Daoy (cell line): ENCODE results near the gene CASP3. TPM values are rescaled to one million over a fixed set of nuclear protein-coding genes. Genes with fewer than 3 reads are reported as not detected.
"Not testable (repeated sequence)": the region's sequence is repeated elsewhere in the genome, so short reads cannot be mapped to it uniquely, and the experiment has no call there.

Experiments
- DNase-seq: peaks from one replicate; pipeline ENCODE4 v3.0.0-alpha.2; 2015; ENCODE audit warnings: low read depth
- total RNA-seq: library from RNA; depleted of rRNA; stranded (reverse); fragments of >200 nt; shearing (Covaris generic); gene quantifications from 2 replicates; pipeline ENCODE4 v1.2.3, GENCODE V29; 2014

The CASP3 gene
- total RNA-seq, 1 experiment from 2014 or later: 61.4 TPM

DNA sequence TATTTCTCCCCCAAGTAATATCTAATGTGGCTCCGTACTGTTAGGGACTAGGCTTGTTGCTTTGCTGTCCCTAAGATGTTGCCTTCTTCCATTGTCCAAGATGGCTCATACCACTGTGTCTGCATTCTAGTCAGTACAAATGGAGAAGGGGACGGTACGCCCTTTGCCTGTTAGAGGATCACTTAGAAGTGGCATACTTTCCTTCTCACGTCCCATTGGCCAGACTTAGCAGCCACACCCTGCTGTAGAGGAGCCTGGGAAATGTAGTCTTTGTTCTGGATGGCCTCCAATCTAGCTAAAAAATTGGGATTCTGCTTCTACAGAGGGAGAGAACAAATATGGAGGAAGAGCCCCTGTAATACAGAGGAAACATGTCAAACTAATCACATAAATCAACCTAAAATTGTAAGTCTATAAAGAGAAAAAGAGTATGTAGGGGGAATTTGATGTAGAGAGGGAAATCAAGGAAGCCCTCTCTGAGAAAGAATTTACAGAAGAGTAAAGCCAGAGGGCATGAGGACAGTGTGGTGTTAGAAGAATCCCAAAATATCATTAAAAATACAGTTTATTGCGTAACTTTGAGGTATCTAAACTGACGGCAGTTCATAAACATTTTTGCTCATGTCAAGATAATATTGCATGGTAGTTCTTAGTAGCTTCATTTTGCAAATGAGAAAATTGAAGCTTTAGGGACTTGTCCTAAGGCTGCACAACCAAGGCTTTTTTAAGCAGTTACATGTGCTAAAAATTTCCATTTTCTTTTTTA, 15.4 kb upstream of the CASP3 start:
- no peak for DNase-seq

DNA sequence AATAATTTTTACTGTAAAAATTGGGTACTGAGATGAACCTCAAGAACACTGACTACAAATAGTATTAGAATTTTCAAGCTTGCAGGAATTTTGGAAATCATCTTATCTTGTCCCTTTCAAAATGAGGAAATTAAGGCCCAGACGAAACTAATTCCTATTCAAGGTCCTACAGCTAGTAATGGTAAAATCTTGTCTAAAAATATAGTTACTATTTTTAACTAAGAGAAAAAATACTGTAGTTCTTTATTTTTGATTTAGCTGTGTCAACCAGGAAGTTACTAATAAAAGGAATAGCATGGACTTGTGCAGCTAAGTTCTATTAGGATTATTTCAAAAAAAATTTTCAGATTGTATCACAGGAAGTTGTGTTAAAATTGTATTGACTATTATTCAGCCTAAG, 13.0 kb upstream of the CASP3 start:
- no peak for DNase-seq

DNA sequence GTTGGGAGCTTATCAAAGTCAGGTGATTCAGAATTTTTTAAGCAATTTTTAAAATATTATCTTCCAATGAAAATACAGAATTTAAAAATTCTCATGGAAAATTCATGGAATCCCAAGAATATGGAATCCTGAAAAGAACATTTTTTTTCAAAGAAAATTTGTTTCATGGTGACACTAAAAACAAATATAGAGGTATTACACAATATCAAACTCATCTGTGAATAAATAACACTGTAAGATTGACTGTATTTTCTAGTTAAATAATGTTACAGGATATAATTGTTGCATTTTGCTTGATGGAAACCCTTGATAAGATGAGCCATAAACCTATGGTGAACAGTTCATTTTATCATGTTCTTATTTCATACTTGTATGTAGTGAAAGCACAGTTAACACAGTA, 11.7 kb upstream of the CASP3 start:
- DNase-seq: no peak

DNA sequence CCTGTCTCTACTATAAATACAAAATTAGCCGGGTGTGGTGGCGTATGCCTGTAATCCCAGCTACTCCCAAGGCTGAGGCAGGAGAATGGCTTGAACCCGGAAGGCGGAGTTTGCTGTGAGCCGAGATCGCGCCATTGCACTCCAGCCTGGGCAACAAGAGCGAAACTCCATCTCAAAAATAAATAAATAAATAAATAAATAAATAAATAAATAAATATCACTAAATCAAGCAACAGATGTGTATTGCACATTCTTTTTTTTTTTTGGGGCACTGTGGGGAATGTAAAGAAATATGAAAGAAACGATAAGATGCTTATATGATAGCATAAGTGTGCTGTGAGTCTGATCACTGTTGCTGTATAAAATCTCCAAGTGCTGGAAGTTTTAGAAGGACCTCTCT, 8.6 kb upstream of the CASP3 start:
- not testable (repeated sequence) for DNase-seq

DNA sequence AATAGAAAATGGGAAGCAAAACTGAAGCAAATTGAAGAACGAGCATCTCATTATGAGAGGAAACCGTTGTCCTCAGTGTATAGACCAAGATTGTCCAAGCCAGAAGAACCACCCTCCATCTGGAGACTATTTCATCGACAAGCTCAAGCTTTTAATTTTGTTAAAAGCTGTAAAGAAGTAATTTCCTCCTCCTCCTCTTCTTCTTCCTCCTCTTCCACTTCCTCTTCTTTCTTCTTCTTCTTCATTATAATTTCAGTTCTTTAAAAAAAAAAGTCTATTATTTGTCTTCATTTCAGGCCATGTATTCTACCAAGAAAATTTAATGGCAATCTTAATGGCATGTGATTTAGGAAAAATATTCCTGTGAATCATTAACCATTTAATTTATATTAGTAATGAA, 7.9 kb upstream of the CASP3 start:
- DNase-seq: no peak

DNA sequence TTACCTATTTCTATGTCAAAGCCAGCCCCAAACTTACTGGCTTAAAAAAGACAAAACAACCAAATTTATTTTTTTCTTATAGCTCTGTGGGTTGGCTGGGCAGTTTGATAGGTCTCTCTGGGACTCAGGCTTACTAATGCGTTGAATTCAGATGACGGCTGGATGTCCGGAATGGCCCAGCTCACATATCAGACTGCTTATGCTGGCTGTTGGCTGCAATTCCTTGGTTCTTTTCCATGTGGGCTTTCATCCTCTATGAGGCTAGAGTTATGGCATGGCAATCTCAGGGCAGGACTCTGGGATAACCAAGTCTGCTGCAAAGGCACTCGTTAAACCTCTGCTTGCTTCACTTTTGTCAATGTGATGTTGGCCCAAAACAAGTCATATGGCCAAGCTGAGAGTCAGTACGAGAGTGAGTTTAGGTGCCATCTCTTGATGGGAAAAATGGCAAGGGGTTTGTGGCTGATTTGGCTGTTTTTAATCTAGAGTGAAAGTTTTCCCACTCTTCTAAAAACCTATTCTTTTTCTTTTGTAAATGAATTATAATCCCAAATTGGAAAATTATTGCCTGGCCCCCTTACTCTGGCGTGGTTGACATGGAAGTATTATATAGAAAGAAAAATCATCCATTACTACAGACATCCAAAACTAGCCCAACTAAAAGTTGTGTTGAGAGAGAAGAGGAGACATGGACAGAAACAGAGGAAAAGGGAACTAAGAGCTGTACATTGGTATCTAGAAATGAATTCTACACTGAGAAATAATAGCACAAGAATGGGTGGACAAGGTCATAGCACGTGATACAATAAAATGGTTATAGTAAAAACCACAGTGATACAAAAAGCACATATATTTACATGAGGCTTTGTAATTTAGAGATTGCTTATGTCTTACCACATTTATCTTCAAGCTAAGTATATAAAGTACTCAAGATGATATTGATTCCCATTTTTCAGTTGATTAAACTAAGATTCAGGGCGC, 6.9 kb upstream of the CASP3 start:
- DNase-seq: no peak

DNA sequence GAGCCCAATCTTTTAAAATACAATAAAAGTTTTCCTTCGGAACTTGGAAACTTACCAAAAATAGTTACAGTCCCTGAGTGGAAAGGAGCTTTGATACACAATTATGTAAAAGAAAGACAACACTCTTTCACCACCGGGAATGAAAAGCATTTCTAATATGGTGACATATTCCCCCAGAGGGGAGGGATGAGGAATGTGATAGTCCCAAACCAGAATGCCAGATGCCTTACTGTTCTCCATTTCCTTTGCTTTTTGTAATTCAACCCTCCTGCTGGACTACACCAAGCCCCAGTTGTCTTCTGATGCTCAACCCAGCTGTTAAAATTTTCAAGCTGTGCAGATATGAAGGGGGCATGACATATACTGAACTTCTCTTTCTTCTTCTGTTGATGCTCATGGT, 4.4 kb upstream of the CASP3 start:
- DNase-seq: peak; percentile 5

DNA sequence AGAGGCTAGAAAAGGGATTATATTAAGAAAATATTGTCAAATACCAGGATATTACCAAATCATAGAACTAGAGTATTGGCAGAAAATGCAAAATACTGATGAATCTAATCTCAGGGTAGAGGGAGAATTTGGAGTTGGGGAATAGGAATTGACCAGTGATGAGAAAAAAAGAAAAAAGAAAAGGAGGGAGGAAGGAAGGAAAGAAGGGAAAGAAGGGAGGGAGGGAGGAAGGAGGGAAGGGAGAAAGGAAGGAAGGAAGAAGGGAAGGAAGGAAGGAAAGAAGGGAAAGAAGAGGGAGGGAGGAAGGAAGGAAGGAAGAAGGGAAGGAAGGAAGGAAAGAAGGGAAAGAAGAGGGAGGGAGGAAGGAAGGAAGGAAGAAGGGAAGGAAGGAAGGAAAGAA, 3.4 kb upstream of the CASP3 start:
- not testable (repeated sequence) for DNase-seq

DNA sequence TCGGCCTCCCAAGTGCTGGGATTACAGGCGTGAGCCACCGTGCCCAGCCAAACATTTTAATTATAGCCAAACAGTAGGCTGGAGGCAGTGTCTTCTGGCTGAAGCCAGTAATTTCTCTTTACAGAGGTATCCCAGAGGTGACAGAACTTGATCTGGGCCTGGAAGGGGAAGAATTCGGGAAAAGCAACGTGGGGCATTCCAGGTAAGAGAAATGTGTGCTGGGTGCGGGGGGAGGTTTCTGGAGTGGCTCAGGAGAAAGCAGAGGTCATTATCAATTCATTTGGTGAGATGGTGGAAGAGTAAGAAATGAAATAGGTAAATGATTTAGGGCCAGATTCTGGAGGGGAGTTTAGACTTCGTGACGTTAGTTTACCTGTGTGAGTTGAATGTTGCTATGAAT, 2.7 kb upstream of the CASP3 start:
- no peak for DNase-seq

DNA sequence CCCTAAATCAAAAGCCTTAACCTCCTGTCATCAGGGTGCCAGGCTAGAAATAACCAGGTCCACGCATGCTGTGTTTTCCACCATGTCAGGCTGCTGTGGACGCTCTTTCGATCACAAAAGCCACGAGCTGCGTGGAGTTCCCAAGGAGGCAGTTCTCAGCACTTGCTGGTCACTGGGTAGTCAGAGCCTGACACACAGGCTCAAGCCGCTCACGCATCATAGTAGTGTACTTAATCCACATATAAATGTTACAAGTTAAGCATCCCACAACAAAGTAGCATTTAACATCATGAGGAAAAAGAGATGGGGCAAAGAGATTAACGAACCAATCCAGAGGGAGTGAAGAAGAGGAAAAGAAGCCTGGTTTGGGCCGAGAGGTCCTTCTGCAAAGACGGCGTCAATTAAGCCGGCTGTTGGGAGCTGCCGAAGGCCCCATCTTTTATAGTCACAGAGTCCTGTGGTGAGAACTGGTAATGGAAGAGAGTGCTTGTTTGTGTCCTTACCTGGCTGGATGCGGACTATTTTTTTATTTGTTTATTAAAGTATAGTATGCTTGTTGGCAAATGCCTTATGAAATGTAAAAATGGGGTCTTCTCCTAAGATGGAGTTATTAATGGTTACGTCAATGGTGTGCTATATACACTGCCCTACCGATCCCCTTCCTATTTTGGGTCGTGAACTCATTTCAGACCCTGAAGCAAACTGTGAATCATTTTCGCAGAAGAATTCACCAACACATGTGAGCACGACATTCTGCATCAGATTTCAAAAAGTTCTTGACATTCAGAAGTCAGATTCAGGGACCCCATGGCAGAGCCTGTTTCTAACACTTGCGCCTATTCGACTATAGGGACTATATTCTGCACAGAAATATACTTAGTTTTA, 966 bp upstream of the CASP3 start:
- DNase-seq: peak; percentile 22

DNA sequence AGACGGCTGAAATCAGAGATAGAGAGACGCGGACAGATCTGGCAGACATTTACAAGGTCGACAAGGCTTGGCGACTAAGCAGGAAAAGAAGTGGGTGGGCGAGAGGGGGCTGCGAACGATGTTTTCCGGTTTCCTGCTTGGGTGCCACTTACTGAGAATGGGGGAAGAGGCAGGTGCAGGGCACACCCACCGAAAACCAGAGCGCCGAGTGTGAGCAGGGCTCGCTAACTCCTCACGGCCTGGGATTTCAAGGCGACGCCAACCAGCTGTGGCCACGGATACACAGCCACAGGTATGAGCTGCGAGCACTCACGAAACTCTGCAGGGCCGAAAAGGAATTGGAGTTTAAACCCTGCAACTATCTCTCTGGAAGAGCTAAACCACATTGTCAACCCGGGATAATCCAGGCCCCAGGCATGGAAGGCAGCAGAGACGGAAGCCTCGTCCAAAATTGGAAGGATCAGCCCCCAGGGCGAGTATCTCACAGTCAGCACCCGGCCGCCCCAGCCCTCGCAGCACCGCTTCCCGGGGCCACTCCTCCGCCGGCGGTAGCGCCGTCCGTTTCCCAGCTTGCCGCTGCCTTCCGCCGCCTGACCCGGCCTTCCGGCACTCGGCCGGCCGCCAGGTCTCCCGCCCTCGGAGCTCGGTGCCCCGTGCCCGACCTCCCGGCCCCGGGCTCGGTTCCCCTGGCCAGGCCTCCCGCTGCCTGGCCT, 778 bp downstream of the CASP3 start:
- DNase-seq: peak; percentile 32

DNA sequence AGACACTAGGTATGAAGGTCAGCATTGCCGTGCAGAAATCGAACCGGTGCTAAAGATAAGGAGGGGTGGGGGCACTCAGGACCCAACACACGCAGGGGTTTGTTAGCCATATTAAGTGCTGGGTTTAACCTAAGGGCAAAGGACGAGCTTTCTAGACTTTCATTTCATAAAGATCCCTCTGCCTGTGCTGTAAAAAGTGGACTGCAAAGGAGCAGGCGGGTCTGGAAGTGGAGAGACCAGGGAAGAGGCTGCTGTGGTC, 1.3 kb downstream of the CASP3 start:
- DNase-seq: no peak

DNA sequence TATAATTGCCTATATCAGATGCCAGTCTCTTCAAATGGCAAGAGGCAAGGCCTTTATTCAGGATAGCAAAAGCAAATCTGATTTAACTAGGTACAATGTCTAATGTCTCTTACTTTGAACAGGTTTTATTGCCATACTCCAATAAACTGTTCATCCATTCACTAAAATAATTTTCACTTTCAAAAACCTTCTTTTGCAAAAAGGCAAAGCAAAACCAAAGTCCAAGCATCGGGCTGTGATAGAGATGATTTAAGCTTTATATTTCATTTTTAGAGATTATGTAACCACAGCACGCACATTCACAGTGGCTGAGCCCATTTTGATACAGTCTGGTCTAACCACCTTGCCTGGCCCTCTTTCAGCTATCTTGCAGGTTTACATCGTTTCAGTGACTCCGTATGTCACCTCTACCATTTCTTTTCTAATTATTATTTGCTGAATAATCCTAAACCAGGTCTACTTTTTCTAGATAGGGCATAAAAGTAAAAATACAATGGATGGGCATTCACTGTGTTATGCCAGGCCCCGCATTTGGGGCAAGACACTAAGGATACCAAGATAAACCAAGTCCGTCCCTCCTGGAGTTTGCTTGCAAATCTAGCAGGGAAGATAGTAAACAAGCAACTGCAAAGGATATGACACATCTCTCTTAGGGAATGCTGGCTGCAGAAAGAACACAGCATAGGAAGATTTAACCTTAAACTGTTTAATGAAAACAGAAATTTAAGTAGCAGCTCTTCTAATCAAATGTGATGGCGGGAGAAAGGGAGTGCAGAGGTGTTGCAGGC, 1.8 kb downstream of the CASP3 start:
- no peak for DNase-seq

DNA sequence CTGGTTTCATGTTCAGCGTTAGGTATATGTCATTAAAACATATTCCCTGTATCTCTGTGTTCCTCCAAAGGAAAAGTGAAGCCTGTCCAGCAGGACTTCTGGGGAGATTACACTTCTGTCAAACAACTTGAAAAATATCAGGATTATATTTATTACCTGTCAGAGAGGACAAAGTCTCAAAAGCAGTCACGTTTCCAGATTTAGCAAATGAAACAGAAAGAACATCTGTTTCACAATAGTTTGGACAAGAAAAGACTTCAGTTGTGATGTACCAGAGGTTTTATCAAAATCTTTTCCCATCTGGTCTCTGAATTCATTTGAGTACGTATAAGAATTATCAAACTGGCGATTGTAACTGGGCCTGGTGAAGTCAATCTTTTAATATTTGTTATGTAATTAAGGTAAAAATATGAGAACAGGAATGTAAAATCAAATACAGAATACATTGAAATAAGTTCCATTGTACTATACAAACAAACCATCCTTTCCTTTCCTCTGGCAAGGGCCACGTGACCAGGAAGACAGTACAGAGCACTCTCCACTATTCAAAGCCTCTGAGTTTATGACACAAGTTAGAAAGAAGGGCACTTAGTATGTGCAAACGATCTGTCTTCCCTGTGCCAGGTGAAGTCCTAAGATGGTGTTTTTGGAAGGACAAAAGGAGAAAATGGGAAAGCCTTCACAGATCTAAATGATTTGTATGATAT, 3.2 kb downstream of the CASP3 start:
- DNase-seq: no peak

DNA sequence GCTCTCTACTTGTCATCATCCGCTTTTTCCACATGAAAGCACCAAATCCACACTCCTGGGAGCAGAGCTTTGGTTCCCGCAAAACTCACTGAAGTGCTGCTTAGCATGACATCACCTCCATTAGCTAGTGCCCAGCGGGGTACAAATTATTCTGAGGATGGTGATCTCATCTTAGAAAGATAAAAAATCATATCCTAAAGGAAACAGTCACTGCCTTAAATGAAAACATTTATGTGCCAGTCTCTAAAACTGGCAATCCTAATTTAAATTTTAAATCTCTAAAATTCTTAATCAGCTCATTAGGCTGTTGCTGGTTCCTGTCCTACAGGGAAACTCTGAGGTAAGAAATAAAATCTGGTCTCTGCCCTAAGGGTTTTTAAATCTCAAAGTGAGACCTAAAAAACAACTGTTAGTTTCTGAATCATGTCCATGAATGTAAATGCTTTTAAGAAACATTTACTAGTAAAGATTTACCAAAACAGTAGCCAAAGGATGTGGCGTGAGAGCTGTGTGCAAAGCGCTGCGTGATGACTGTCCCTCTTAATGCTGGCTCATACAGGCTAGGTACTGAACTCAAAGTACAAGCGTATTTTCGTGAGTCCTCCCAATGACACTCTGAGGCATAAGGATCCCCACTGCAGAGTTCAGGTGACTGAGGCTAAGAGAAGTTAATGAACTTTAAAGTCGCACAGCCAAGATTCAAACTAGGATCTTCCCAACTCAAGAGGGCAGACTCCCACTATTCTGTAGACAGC, 4.5 kb downstream of the CASP3 start:
- peak; percentile 52 for DNase-seq

DNA sequence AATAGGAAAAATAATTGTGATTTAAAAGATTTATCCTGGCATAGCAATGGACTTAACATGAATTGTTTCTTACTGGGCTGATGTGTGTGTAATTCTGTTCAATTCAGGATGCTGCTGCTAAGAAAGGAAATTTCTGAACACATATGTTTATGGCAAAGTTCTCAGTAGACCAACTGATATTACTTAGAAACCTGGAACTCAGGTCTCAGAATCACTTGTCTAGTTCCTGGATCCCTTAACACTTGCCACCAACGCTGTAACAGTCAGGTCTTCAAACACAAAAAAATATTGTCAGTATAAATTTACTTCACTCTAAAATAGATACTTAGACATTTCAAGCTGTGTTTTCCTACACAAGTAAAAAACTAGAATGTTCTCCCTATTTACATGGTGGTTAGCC, 5.5 kb downstream of the CASP3 start:
- DNase-seq: no peak

DNA sequence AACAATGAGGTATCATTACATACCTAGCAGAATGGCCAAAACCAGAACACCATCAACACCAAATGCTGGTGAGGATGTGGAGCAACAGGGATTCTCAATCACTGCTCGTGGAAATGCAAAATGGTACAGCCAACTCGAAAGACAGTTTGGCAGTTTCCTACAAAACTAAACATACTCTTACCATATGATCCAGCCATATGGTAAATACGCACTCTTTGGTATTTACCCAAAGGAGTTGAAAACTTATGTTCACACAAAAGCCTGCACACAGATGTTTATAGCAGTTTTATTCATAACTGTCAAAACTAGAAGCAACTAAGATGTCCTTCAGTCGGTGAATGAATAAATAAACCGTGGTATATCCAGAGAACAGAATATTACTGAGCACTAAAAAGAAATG, 7.8 kb downstream of the CASP3 start:
- DNase-seq: no peak

DNA sequence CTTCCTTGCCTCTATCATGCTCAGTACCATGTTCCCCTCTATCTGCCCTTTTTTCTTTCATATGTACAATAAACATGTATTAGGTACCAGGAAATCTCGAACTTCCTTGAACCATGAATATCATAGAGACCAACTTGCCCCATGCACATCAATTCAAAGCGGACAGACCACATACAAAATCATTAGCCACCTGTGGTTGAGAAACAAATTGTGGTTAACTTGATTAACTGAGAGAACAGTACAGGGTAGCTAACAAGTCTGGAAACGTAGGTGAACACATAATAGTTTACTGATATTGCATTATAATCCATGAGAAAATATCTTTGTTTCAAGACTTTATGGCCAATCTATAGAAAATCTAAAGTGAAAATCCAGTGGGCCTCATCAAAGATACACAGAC, 8.2 kb downstream of the CASP3 start:
- no peak for DNase-seq

DNA sequence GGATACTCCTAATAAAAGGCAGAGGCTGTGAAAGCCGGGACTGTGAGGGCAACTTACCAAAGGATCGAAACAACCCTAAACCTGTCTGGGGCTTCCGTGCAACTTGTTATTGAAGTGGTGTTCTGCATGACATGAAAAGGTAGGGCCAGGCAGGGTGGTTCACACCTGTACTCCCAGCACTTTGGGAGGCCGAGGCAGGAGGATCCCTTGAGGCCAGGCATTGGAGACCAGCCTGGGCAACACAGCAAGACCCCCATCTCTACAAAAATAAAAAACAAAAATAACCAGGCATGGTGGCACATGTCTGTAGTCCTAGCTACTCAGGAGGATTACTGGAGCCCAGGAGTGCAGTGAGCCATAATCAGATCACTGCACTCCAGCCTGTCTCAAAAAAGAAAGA, 12.3 kb downstream of the CASP3 start:
- no peak for DNase-seq
